SK-N-SH treated with all-trans-retinoic acid at 6 μM for 48 hours (cell line): ENCODE data around the gene LMNTD2.

Source experiments
- ARNTL ChIP-seq: fragments of 450-650 bp; formaldehyde crosslinking; IDR thresholded peaks from 2 replicates; pipeline ENCODE4 v1.5.0; 2020; ENCODE audit warnings: low read depth, mild to moderate bottlenecking, moderate library complexity, borderline replicate concordance
- BACH2 ChIP-seq: fragments of 250-450 bp; sonication (Bioruptor Pico); IDR thresholded peaks from 2 replicates; pipeline ENCODE4 v1.9.0; 2021; ENCODE audit warnings: mild to moderate bottlenecking, borderline replicate concordance
- CREB5 ChIP-seq: fragments of 250-450 bp; sonication (Bioruptor Pico); IDR thresholded peaks from 2 replicates; pipeline ENCODE4 v1.5.1; 2020; ENCODE audit warnings: low read depth, mild to moderate bottlenecking, moderate library complexity
- CSDC2 ChIP-seq: fragments of 250-450 bp; sonication (Bioruptor Pico); IDR thresholded peaks from 2 replicates; pipeline ENCODE4 v1.5.0; 2020; ENCODE audit warnings: mild to moderate bottlenecking, moderate library complexity
- GLIS3 ChIP-seq: fragments of 250-450 bp; sonication (Bioruptor Pico); IDR thresholded peaks from 2 replicates; pipeline ENCODE4 v1.5.0; 2020; ENCODE audit warnings: mild to moderate bottlenecking, moderate library complexity
- POU6F1 ChIP-seq: fragments of 250-450 bp; sonication (Bioruptor Pico); IDR thresholded peaks from 2 replicates; pipeline ENCODE4 v1.8.0; 2021; ENCODE audit warnings: low read depth, mild to moderate bottlenecking, moderate library complexity, borderline replicate concordance
- PPARA ChIP-seq: fragments of 250-450 bp; sonication (Bioruptor Pico); IDR thresholded peaks from 2 replicates; pipeline ENCODE4 v1.5.0; 2020; ENCODE audit warnings: mild to moderate bottlenecking, borderline replicate concordance
- SNAI2 ChIP-seq: fragments of 250-450 bp; sonication (Bioruptor Pico); IDR thresholded peaks from 2 replicates; pipeline ENCODE4 v1.5.0; 2020; ENCODE audit warnings: mild to moderate bottlenecking, moderate library complexity
- TCF4 ChIP-seq: fragments of 250-450 bp; sonication (Bioruptor Pico); IDR thresholded peaks from 2 replicates; pipeline ENCODE4 v1.8.0; 2021; ENCODE audit warnings: mild to moderate bottlenecking, moderate library complexity, borderline replicate concordance
- TOX ChIP-seq: fragments of 250-450 bp; sonication (Bioruptor Pico); IDR thresholded peaks from 2 replicates; pipeline ENCODE4 v1.8.0; 2021; ENCODE audit warnings: mild to moderate bottlenecking, moderate library complexity, borderline replicate concordance
- TSHZ2 ChIP-seq: fragments of 250-450 bp; sonication (Bioruptor Pico); IDR thresholded peaks from 2 replicates; pipeline ENCODE4 v1.5.0; 2020; ENCODE audit warnings: mild to moderate bottlenecking, moderate library complexity
- ZFP30 ChIP-seq: fragments of 450-650 bp; formaldehyde crosslinking; IDR thresholded peaks from 2 replicates; pipeline ENCODE4 v1.5.0; 2022; ENCODE audit warnings: mild to moderate bottlenecking, moderate library complexity
- ZNF8 ChIP-seq: fragments of 450-650 bp; formaldehyde crosslinking; IDR thresholded peaks from 2 replicates; pipeline ENCODE4 v1.5.0; 2020; ENCODE audit warnings: mild to moderate bottlenecking, moderate library complexity
- TF ChIP-seq, protein P1 (sequence below): fragments of 250-450 bp; sonication (Bioruptor Pico); IDR thresholded peaks from 2 replicates; pipeline ENCODE4 v1.8.0; 2020; ENCODE audit warnings: mild to moderate bottlenecking, moderate library complexity, borderline replicate concordance

GRCh38 chr11:595400-595799 is 34.9 kb upstream of the LMNTD2 start:
- TF ChIP-seq TCF4 (CRISPR knock-in tag) (no peak), ZNF8 (CRISPR knock-in tag) (no peak), TSHZ2 (CRISPR knock-in tag) (no peak), CSDC2 (no peak), POU6F1 (CRISPR knock-in tag) (no peak), BACH2 (CRISPR knock-in tag) (no peak), GLIS3 (CRISPR knock-in tag) (no peak), CREB5 (CRISPR knock-in tag) (no peak), ZFP30 (no peak), SNAI2 (no peak), ARNTL (CRISPR knock-in tag) (no peak), TOX (no peak), PPARA (CRISPR knock-in tag) (no peak)
- TF ChIP-seq, protein P1, sequence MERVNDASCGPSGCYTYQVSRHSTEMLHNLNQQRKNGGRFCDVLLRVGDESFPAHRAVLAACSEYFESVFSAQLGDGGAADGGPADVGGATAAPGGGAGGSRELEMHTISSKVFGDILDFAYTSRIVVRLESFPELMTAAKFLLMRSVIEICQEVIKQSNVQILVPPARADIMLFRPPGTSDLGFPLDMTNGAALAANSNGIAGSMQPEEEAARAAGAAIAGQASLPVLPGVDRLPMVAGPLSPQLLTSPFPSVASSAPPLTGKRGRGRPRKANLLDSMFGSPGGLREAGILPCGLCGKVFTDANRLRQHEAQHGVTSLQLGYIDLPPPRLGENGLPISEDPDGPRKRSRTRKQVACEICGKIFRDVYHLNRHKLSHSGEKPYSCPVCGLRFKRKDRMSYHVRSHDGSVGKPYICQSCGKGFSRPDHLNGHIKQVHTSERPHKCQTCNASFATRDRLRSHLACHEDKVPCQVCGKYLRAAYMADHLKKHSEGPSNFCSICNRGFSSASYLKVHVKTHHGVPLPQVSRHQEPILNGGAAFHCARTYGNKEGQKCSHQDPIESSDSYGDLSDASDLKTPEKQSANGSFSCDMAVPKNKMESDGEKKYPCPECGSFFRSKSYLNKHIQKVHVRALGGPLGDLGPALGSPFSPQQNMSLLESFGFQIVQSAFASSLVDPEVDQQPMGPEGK (CRISPR knock-in tag): no peak
